Stimulated activated CD4-positive, alpha-beta T cell treated with anti-CD3 and anti-CD28 coated beads, Interleukin-4, amount 100 ng/mL, for 24 hours (primary cell): ENCODE measurements around the gene CDH13.

Experiments used
- DNase-seq: peaks from one replicate; pipeline ENCODE4 v3.0.0-alpha.2; 2020

Gene CDH13

GRCh38 chr16:83470416-83470815 lies 843.6 kb downstream of the CDH13 start:
- no peak for DNase-seq

- DNase-seq = no peak
Observed at GRCh38 chr16:83472776-83473501, 846.2 kb downstream of the CDH13 start.

GRCh38 chr16:83473926-83474650 lies 847.3 kb downstream of the CDH13 start:
- no peak for DNase-seq

GRCh38 chr16:83475108-83475507 lies 848.3 kb downstream of the CDH13 start:
- DNase-seq = no peak

- DNase-seq = no peak
Observed at GRCh38 chr16:83481589-83481988, 854.8 kb downstream of the CDH13 start.

- DNase-seq = no peak
Observed at GRCh38 chr16:83482545-83483162, 855.9 kb downstream of the CDH13 start.

- no peak for DNase-seq
Observed at GRCh38 chr16:83490073-83490472, 863.3 kb downstream of the CDH13 start.

- DNase-seq = no peak
Observed at GRCh38 chr16:83494459-83494858, 867.7 kb downstream of the CDH13 start.

- no peak for DNase-seq
Observed at GRCh38 chr16:83501481-83501880, 874.7 kb downstream of the CDH13 start.

GRCh38 chr16:83508295-83508694 lies 881.5 kb downstream of the CDH13 start:
- no peak for DNase-seq

- DNase-seq = no peak
Observed at GRCh38 chr16:83509316-83509715, 882.5 kb downstream of the CDH13 start.

GRCh38 chr16:83510906-83511305 lies 884.1 kb downstream of the CDH13 start:
- no peak for DNase-seq

GRCh38 chr16:83513008-83513755 lies 886.4 kb downstream of the CDH13 start:
- DNase-seq = no peak

GRCh38 chr16:83515395-83515794 lies 888.6 kb downstream of the CDH13 start:
- DNase-seq = no peak

- no peak for DNase-seq
Observed at GRCh38 chr16:83516931-83517330, 890.2 kb downstream of the CDH13 start.

- no peak for DNase-seq
Observed at GRCh38 chr16:83517398-83517797, 890.6 kb downstream of the CDH13 start.

GRCh38 chr16:83520596-83520995 lies 893.8 kb downstream of the CDH13 start:
- no peak for DNase-seq

GRCh38 chr16:83530293-83530692 lies 903.5 kb downstream of the CDH13 start:
- no peak for DNase-seq

- DNase-seq = no peak
Observed at GRCh38 chr16:83532634-83533033, 905.9 kb downstream of the CDH13 start.

GRCh38 chr16:83533193-83533592 lies 906.4 kb downstream of the CDH13 start:
- DNase-seq = no peak

- DNase-seq = no peak
Observed at GRCh38 chr16:83538707-83539106, 911.9 kb downstream of the CDH13 start.

GRCh38 chr16:83539736-83540490 lies 913.1 kb downstream of the CDH13 start:
- DNase-seq = no peak

GRCh38 chr16:83541231-83541630 lies 914.5 kb downstream of the CDH13 start:
- no peak for DNase-seq
